Mesenchymal stem cell (in vitro differentiated cells and primary cell): ENCODE measurements around the gene BPI.
A peak's percentile ranks its signal among the peaks of the same experiment; 100 is the strongest.

Experiments used
- DNase-seq: peaks from one replicate; pipeline ENCODE4 v3.0.0-alpha.2; 2013
- H2AFZ ChIP-seq: one replicate; pipeline ENCODE4 v1.6.1; 2013; ENCODE audit warnings: low read depth, mild to moderate bottlenecking, control low read depth, inconsistent platforms, low read length, moderate library complexity
- H2AK5ac ChIP-seq: 2 replicates; pipeline ENCODE4 v1.6.1; 2013; ENCODE audit warnings: low read length, moderate library complexity, mild to moderate bottlenecking, inconsistent platforms; ENCODE audit not compliant: severe bottlenecking
- H2BK120ac ChIP-seq: one replicate; pipeline ENCODE4 v1.6.1; 2013; ENCODE audit warnings: low read depth, mild to moderate bottlenecking, inconsistent platforms, low read length, moderate library complexity
- H2BK12ac ChIP-seq, 2 experiments: one replicate each; pipeline ENCODE4 v1.6.1; 2013; ENCODE audit warnings: inconsistent platforms in 2 of 2, low read length in 2 of 2, mild to moderate bottlenecking in 2 of 2, moderate library complexity in 2 of 2, control low read depth in 1 of 2
- H2BK15ac ChIP-seq: one replicate; pipeline ENCODE4 v1.6.1; 2013; ENCODE audit warnings: mild to moderate bottlenecking, low read depth, inconsistent platforms; ENCODE audit not compliant: poor library complexity, severe bottlenecking
- H2BK5ac ChIP-seq: 2 replicates; pipeline ENCODE4 v1.6.1; 2013; ENCODE audit warnings: low read depth, mild to moderate bottlenecking, low read length, control low read depth, inconsistent platforms; ENCODE audit not compliant: poor library complexity, severe bottlenecking
- H3K14ac ChIP-seq, 2 experiments: one replicate each; pipeline ENCODE4 v1.6.1; 2013; ENCODE audit warnings: inconsistent platforms in 2 of 2, low read length in 2 of 2, control low read depth in 1 of 2, mild to moderate bottlenecking in 1 of 2, moderate library complexity in 1 of 2
- H3K18ac ChIP-seq, 2 experiments: one replicate each; pipeline ENCODE4 v1.6.1; 2013; ENCODE audit warnings: inconsistent platforms in 2 of 2, low read length in 2 of 2, control low read depth in 1 of 2, low read depth in 1 of 2, mild to moderate bottlenecking in 1 of 2
- H3K23ac ChIP-seq, 2 experiments: one replicate each; pipeline ENCODE4 v1.6.1; 2013; ENCODE audit warnings: inconsistent platforms in 2 of 2, low read length in 2 of 2, mild to moderate bottlenecking in 2 of 2, moderate library complexity in 2 of 2, control low read depth in 1 of 2
- H3K27ac ChIP-seq: 2 replicates; pipeline ENCODE4 v1.5.1; 2013; ENCODE audit warnings: mild to moderate bottlenecking, moderate library complexity, low read length, control low read depth, inconsistent platforms; ENCODE audit not compliant: poor library complexity, severe bottlenecking
- H3K27me3 ChIP-seq, 2 experiments: 2 replicates each; pipeline versions ENCODE4 v1.6.1 to v1.7.0; 2013; ENCODE audit warnings: low read length in 2 of 2, mild to moderate bottlenecking in 2 of 2, moderate library complexity in 2 of 2, control low read depth in 1 of 2, inconsistent platforms in 1 of 2; ENCODE audit not compliant: control insufficient read depth in 1 of 2, insufficient read depth in 1 of 2
- H3K36me3 ChIP-seq, 2 experiments: 2 replicates each; pipeline versions ENCODE4 v1.6.1 to v1.7.0; 2013; ENCODE audit warnings: low read length in 2 of 2, control low read depth in 1 of 2, inconsistent platforms in 1 of 2, low read depth in 1 of 2, mild to moderate bottlenecking in 1 of 2; ENCODE audit not compliant: insufficient read depth in 2 of 2, control insufficient read depth in 1 of 2
- H3K4ac ChIP-seq, 2 experiments: one replicate each; pipeline ENCODE4 v1.6.1; 2013; ENCODE audit warnings: inconsistent platforms in 2 of 2, low read length in 2 of 2, mild to moderate bottlenecking in 2 of 2, moderate library complexity in 2 of 2, control low read depth in 1 of 2, low read depth in 1 of 2
- H3K4me1 ChIP-seq: 2 replicates; pipeline ENCODE4 v1.6.1; 2013; ENCODE audit warnings: low read depth, low read length, control low read depth; ENCODE audit not compliant: control insufficient read depth, insufficient read depth
- H3K4me2 ChIP-seq: 2 replicates; pipeline ENCODE4 v1.6.1; 2013; ENCODE audit warnings: low read length, mild to moderate bottlenecking, inconsistent platforms; ENCODE audit not compliant: poor library complexity, severe bottlenecking
- H3K4me3 ChIP-seq, 2 experiments: 2 replicates each; pipeline versions ENCODE4 v1.5.1 to v1.7.0; 2013; ENCODE audit warnings: low read length in 2 of 2, mild to moderate bottlenecking in 2 of 2, control low read depth in 1 of 2, low read depth in 1 of 2; ENCODE audit not compliant: insufficient read depth in 1 of 2
- H3K79me1 ChIP-seq: replicated peaks from 2 replicates; pipeline ENCODE4 v1.6.1; 2013; ENCODE audit warnings: mild to moderate bottlenecking, control low read depth, low read length, inconsistent platforms; ENCODE audit not compliant: poor library complexity, severe bottlenecking
- H3K9ac ChIP-seq: 2 replicates; pipeline ENCODE4 v1.7.0; 2013; ENCODE audit warnings: mild to moderate bottlenecking, low read length, moderate library complexity
- H3K9me3 ChIP-seq: 2 replicates; pipeline ENCODE4 v1.7.0; 2013; ENCODE audit warnings: mild to moderate bottlenecking, low read length; ENCODE audit not compliant: control insufficient read depth
- H4K8ac ChIP-seq: one replicate; pipeline ENCODE4 v1.6.1; 2013; ENCODE audit warnings: inconsistent platforms, mild to moderate bottlenecking, low read length, moderate library complexity
- H4K91ac ChIP-seq: one replicate; pipeline ENCODE4 v1.6.1; 2013; ENCODE audit warnings: mild to moderate bottlenecking, low read length, inconsistent platforms
- WGBS: methylation state at CpG from one replicate; pipeline ENCODE4 v1.1.7; 2013; ENCODE audit warnings: mixed read lengths; 5-methylcytosine and 5-hydroxymethylcytosine counted together

BPI gene

DNA sequence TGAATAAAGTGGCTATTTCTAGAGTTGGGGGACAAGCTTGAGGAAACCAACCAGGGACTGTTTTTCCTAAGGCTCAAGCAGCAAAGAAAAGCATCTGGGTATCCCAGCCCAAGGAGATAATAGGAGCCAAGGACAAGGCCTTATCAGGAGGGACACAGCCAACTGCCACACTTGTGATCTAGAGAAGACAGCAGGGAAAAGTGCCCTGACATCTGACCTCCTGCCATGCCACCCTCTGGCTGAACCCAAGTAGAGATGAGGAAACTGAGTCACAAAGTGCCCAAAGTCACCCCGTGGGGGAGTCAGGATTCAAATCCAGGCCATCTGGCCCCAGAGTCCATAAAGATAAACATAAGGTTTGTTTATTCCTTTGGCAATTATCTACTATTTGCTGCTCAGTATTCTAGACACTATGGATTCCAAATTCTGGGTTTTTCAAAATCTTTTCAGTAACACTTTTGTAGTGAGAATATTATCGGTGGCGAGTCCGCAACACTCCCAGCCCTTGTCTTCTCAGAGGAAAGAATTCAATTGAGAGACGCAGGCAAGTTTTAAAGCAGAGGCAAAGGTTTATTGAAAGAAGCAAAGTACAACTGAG, 38.9 kb downstream of the BPI start:
- Histone ChIP-seq H2AFZ (no peak overlapping the region), H3K4me1 (no peaks in the 10 kb centered on the region), H3K9me3 (peaks cover 5% of the 10 kb centered on the region), H4K8ac (no peak overlapping the region), H2BK120ac (no peak overlapping the region), H3K14ac (no peak overlapping the region), H3K36me3 (no peaks in the 10 kb centered on the region), H2AK5ac (no peak overlapping the region), H3K4ac (no peak overlapping the region), H2BK5ac (no peak overlapping the region), H2BK15ac (no peak overlapping the region), H3K9ac (no peak overlapping the region), H3K4me2 (no peak overlapping the region), H4K91ac (no peak overlapping the region), H3K79me1 (no peaks in the 10 kb centered on the region), H3K23ac (no peak overlapping the region), H3K27me3 (peaks cover 13 to 49% of the 10 kb centered on the region in 2 experiments), H3K4me3 (peak overlapping the region in 1 of 2 experiments; percentile 59), H3K18ac (no peak overlapping the region), H2BK12ac (no peak overlapping the region), H3K27ac (no peak overlapping the region)
- no peak for DNase-seq
- 93% methylated on average over 4 of the region's 5 CpGs for WGBS

DNA sequence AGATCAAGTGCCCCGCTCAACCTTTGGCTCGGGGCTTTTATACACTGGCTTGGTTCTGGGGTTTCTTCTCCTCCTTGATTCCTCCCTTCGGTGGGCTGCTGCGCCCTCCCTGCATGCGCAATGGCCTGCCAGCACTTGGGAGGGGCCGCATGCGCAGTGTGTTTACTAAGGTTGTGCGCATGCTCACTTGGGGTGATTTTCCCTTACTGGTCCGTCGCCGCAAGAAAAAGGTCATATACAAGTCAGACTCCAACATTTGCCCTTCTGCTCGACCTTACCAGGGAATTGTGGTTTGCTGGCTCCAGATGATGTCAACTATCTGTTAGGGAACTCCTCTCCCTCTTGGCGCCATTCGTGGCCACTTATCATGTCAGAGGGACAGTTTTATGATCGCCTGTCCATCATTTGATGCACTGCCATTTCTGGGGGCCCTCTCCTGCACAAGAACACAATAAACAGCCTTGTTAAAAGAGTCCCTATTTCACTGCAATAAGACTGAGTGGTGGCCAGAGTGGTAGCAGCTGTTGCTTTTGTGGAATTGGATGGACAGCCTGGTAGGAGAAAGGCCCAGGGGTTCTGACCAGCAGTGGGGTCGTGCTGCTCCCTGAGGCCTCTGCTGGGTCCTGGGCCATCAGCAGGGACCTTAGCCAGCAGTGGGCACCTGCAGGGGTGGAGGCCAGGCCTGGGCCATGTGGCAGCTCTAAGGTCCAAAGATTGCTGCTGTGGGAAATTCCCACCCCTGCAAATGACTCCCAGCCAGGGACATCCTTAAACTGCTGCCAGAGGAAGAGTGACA, 39.6 kb downstream of the BPI start:
- H3K9me3 ChIP-seq: no peaks in the 10 kb centered on the region
- 56% methylated on average over 16 of the region's 16 CpGs for WGBS
- no peak overlapping the region for H3K18ac ChIP-seq
- no peak overlapping the region for H3K4me2 ChIP-seq
- H4K8ac ChIP-seq: no peak overlapping the region
- no peak overlapping the region for H2AK5ac ChIP-seq
- no peak overlapping the region for H2BK12ac ChIP-seq
- H3K27ac ChIP-seq: no peak overlapping the region
- no peak overlapping the region for H2BK120ac ChIP-seq
- no peak overlapping the region for H2AFZ ChIP-seq
- no peak overlapping the region for H3K4ac ChIP-seq
- H2BK5ac ChIP-seq: no peak overlapping the region
- no peaks in the 10 kb centered on the region for H3K36me3 ChIP-seq
- DNase-seq: peak; percentile 35
- no peak overlapping the region for H3K9ac ChIP-seq
- no peak overlapping the region for H4K91ac ChIP-seq
- no peaks in the 10 kb centered on the region for H3K4me1 ChIP-seq
- H3K23ac ChIP-seq: no peak overlapping the region
- H3K27me3 ChIP-seq: peaks cover 8 to 50% of the 10 kb centered on the region in 2 experiments
- H3K4me3 ChIP-seq: peak overlapping the region in 1 of 2 experiments; percentile 59
- H2BK15ac ChIP-seq: no peak overlapping the region
- H3K14ac ChIP-seq: no peak overlapping the region
- no peaks in the 10 kb centered on the region for H3K79me1 ChIP-seq

DNA sequence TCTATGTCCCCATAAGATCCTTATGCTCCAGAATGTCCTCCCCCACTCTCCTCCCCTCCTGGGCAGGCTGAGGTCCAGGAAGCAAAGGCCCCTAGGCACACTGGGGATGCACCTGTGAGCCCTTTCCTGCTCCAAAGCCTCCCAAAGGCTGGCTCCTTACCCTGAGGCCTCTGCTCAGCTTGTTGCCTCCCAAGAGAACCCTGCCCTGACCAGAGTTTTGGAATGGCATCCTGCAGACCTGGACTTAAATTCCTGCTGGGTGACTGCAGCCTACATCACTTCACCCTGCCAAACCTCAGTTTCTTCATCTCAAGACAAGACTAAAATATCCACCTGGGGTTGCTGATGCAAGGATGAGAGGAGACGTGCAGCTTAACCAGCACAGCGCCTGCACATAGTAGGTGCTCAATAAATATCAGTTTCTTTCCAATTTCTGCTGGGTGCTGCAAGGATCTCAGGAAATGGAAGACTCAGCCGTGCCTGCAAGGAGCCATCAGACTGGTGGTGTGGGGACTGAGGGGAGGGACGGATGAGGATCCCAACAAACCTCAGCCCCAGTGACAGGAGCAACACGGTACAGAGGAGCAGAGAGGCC, 40.2 kb downstream of the BPI start:
- no peak overlapping the region for H2AK5ac ChIP-seq
- H2BK12ac ChIP-seq: no peak overlapping the region
- DNase-seq: no peak
- no peak overlapping the region for H3K4me3 ChIP-seq
- no peaks in the 10 kb centered on the region for H3K9me3 ChIP-seq
- H3K27me3 ChIP-seq: peaks cover 8 to 53% of the 10 kb centered on the region in 2 experiments
- no peaks in the 10 kb centered on the region for H3K4me1 ChIP-seq
- no peaks in the 10 kb centered on the region for H3K79me1 ChIP-seq
- H3K23ac ChIP-seq: no peak overlapping the region
- peak overlapping the region in 1 of 2 experiments; percentile 92 for H3K14ac ChIP-seq
- no peak overlapping the region for H2BK15ac ChIP-seq
- H3K18ac ChIP-seq: no peak overlapping the region
- H2BK5ac ChIP-seq: no peak overlapping the region
- H4K91ac ChIP-seq: peak overlapping the region; percentile 46
- H3K27ac ChIP-seq: no peak overlapping the region
- H3K36me3 ChIP-seq: no peaks in the 10 kb centered on the region
- no peak overlapping the region for H3K4ac ChIP-seq
- H2BK120ac ChIP-seq: no peak overlapping the region
- H2AFZ ChIP-seq: no peak overlapping the region
- no peak overlapping the region for H3K9ac ChIP-seq
- no peak overlapping the region for H3K4me2 ChIP-seq
- 76% methylated on average over 5 of the region's 5 CpGs for WGBS
- H4K8ac ChIP-seq: no peak overlapping the region

DNA sequence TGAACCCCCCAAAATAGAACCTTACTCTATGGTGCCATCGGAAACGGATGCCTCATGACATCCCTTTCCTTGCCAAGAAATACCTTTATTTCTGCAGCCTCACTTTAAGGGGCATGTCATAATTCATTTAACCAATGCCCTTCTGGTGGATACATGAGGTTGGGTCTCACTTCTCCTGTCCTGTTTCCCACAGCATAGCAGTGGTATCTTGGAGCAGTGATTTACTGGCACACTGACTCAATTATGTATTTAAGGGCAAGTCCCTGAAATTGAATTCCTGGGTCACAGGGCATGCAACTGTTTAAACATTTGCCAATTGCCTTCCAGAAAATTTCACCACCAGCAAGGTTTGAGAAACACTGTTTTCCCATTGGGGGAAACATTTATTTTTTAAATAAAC, 41.7 kb downstream of the BPI start:
- no peak overlapping the region for H3K4me2 ChIP-seq
- no peak overlapping the region for H2AK5ac ChIP-seq
- H3K27ac ChIP-seq: no peak overlapping the region

More for the DNA sequence above, 41.7 kb downstream of the BPI start:
- Histone ChIP-seq H2BK12ac (no peak overlapping the region), H4K8ac (no peak overlapping the region), H3K18ac (no peak overlapping the region), H3K4ac (no peak overlapping the region), H3K4me3 (no peak overlapping the region), H3K36me3 (no peaks in the 10 kb centered on the region), H3K23ac (no peak overlapping the region), H3K4me1 (no peaks in the 10 kb centered on the region), H3K9me3 (no peaks in the 10 kb centered on the region), H2AFZ (no peak overlapping the region), H3K9ac (no peak overlapping the region), H4K91ac (no peak overlapping the region), H2BK5ac (no peak overlapping the region), H2BK120ac (no peak overlapping the region), H2BK15ac (no peak overlapping the region), H3K79me1 (no peaks in the 10 kb centered on the region), H3K27me3 (peaks cover 13 to 58% of the 10 kb centered on the region in 2 experiments), H3K14ac (no peak overlapping the region)
- WGBS: 48% methylated on average over 2 of the region's 2 CpGs
- no peak for DNase-seq
